ENCODE data around the gene PHF13. TPM values are rescaled to one million over a fixed set of nuclear protein-coding genes. Genes with fewer than 3 reads are reported as not detected.

The PHF13 gene
- total and polyA plus RNA-seq, 2 of the 4 experiments (the other 2 are of a cell fraction) = 7.3 to 9.8 TPM

DNA sequence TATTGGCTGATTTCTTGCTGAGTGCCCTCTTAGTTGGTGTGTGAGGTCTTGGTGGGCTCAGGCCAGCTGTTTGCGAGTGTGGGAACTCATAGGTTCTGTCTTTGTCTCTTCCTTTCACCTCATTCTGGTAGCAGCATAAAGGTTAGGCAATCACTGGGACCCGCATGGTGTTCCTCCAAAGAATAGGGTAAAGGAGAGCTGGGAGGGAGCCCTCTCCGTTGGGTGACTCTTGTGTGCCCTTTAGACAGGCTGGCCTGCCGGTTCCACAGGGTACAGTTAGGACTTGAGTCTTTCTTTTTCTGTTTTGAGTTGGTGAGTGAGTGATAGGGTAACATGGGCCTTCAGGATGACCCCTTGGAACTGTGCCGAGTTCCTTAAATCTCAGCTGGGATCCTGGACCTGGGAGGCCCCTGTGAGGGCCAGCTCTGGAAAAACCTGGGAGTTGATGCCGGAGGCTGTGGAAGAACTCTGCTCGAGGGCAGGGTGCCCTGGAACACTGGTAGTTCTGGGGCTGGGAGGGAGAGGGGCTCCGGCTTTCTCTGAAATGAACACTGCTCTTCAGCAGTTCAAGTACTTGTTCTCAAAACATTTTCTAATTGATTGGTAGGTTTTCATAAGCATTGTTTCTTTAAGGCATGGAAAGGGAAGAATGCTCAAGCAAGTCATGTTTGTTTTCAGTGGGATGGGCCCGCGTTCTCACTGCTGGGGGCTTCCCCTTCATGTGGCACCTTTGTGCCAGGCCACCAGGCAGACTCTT lies 9.0 kb downstream of the PHF13 start:
- Histone ChIP-seq H3K4me2 (ENCODE audit: low read depth, low read length) (no peak overlapping the region), H4K20me1 (ENCODE audit: insufficient read depth, low read length) (peaks cover 62% of the 10 kb centered on the region), H2BK20ac (ENCODE audit: low read depth, low read length) (no peak overlapping the region), H2BK15ac (ENCODE audit: low read depth, low read length) (no peak overlapping the region), H2AFZ (replicated peaks; ENCODE audit: low read length, poor library complexity) (no peak overlapping the region), H3K4me1 (ENCODE audit: control insufficient read depth, insufficient read depth, low read length) (peaks cover 6% of the 10 kb centered on the region), H3K36me3 (ENCODE audit: control insufficient read depth, insufficient read depth, low read length) (peaks cover 53% of the 10 kb centered on the region), H3K9me1 (ENCODE audit: insufficient read depth, low read length) (peaks cover 4% of the 10 kb centered on the region), H3K4me3 (ENCODE audit: insufficient read depth, low read depth, low read length) (no peak overlapping the region), H3K9me3 (ENCODE audit: control insufficient read depth, insufficient read depth, low read length) (no peaks in the 10 kb centered on the region), H2BK120ac (ENCODE audit: low read depth, low read length) (no peak overlapping the region), H3K9ac (ENCODE audit: low read depth, low read length) (no peak overlapping the region), H3K4ac (ENCODE audit: low read depth, low read length) (no peak overlapping the region), H3K14ac (replicated peaks; ENCODE audit: low read depth, low read length) (no peak overlapping the region), H4K8ac (ENCODE audit: low read depth in 2 of 2, low read length in 2 of 2) (no peak overlapping the region), H4K5ac (ENCODE audit: low read depth, low read length) (no peak overlapping the region), H3K56ac (ENCODE audit: extremely low read depth, insufficient read depth, low read length) (no peak overlapping the region), H2BK5ac (ENCODE audit: low read depth, low read length, poor library complexity, severe bottlenecking) (no peak overlapping the region), H3K27me3 (ENCODE audit: control insufficient read depth, insufficient read depth, low read length) (no peaks in the 10 kb centered on the region), H3K79me1 (ENCODE audit: low read depth in 1 of 2, low read length in 2 of 2) (peaks cover 39 to 84% of the 10 kb centered on the region in 2 experiments), H3K27ac (ENCODE audit: insufficient read depth, low read length) (no peak overlapping the region), H2AK5ac (ENCODE audit: low read depth, low read length) (no peak overlapping the region), H2AK9ac (replicated peaks; ENCODE audit: low read depth, low read length, poor library complexity) (no peak overlapping the region), H4K91ac (ENCODE audit: insufficient read depth, low read depth, low read length) (no peak overlapping the region), H3K18ac (ENCODE audit: low read depth, low read length) (no peak overlapping the region), H3K23ac (ENCODE audit: low read depth, low read length) (no peak overlapping the region)
- in situ Hi-C loops (cut with MboI; ENCODE audit: low sequenced_read_pairs) (no loop called here), intact Hi-C loops (cut with micrococcal nuclease) (no loop called here), dilution Hi-C loops (cut with HindIII; ENCODE audit: low sequenced_read_pairs, unreplicated experiment) (no loop called here)
- POLR2A ChIA-PET (ENCODE audit: unreplicated experiment) = no interaction called here
- ATAC-seq (ENCODE audit: low read depth) = no peak
- CTCF ChIA-PET = no interaction called here
- TF ChIP-seq CEBPB (IDR thresholded peaks at IDR 0.05; ENCODE audit: low read depth, low read length) (no peak), RCOR1 (IDR thresholded peaks at IDR 0.05; ENCODE audit: insufficient replicate concordance, low read length) (no peak)
- WGBS, 2 experiments (ENCODE audit: extremely low coverage in 2 of 2, insufficient read length in 1 of 2) = 76% methylated on average over 2 of the region's 10 CpGs; no CpG with 5 or more reads in 1 of the 2 experiments
- no peak for DNase-seq
- no TSS peak for BruUV-seq (replicated peaks)
